ENCODE results near the gene GSTO2.

GRCh38 chr10:104332243-104333031 lies 63.5 kb downstream of the GSTO2 start:
- no peak for TF ChIP-seq REST (IDR thresholded peaks at IDR 0.05; ENCODE audit: unreplicated experiment)
- TF ChIP-seq POLR2AphosphoS5 (IDR thresholded peaks at IDR 0.05; ENCODE audit: low read depth), result no peak
- no peak for TF ChIP-seq CTCF (conservative IDR thresholded peaks at IDR 0.05; ENCODE audit: low read depth in 2 of 2)
- no peak for TF ChIP-seq EZH2 (IDR thresholded peaks at IDR 0.05; ENCODE audit: low read depth, unreplicated experiment)
- TF ChIP-seq EZH2phosphoT487 (IDR thresholded peaks at IDR 0.05; ENCODE audit: unreplicated experiment), result no peak
- TF ChIP-seq CREB1 (CRISPR knock-in tag; IDR thresholded peaks at IDR 0.05; ENCODE audit: low read depth), result no peak
- TF ChIP-seq JUNB (IDR thresholded peaks at IDR 0.05; ENCODE audit: unreplicated experiment), result no peak
- TF ChIP-seq ETS1 (IDR thresholded peaks at IDR 0.05), result no peak
